22Rv1 (cell line): Measurements from ENCODE around the gene ATP13A4.

Source experiments
- ZFX ChIP-seq: fragments of 450-650 bp; IDR thresholded peaks from 2 replicates; pipeline ENCODE4 v1.6.1; 2017; ENCODE audit warnings: antibody characterized with exemption, borderline replicate concordance
- TF ChIP-seq, protein P1 (sequence below): fragments of 450-650 bp; IDR thresholded peaks from 2 replicates; pipeline ENCODE4 v1.5.1; 2017; ENCODE audit warnings: mild to moderate bottlenecking

DNA sequence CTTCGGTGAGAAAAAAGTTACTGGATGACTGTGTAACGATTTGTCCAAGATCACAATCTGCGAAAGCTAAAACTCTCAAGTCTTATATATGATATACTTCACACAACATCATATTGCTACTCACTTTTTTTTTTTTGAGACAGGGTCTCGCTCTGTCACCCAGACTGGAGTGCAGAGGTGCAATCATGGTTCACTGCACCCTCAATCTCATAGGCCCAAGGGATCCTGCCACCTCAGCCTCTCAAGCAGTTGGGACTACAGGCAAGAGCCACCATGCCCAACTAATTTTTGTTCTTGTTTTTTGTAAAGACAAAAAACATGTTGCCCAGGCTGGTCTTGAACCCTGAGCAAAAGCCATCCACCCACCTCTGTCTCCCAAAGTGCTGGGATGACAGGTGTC, 5.4 kb upstream of the ATP13A4 start:
- TF ChIP-seq, protein P1, sequence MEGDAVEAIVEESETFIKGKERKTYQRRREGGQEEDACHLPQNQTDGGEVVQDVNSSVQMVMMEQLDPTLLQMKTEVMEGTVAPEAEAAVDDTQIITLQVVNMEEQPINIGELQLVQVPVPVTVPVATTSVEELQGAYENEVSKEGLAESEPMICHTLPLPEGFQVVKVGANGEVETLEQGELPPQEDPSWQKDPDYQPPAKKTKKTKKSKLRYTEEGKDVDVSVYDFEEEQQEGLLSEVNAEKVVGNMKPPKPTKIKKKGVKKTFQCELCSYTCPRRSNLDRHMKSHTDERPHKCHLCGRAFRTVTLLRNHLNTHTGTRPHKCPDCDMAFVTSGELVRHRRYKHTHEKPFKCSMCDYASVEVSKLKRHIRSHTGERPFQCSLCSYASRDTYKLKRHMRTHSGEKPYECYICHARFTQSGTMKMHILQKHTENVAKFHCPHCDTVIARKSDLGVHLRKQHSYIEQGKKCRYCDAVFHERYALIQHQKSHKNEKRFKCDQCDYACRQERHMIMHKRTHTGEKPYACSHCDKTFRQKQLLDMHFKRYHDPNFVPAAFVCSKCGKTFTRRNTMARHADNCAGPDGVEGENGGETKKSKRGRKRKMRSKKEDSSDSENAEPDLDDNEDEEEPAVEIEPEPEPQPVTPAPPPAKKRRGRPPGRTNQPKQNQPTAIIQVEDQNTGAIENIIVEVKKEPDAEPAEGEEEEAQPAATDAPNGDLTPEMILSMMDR = no peak
- no peak for TF ChIP-seq ZFX
